Kidney tubule cell (primary cell): Measurements from ENCODE around the gene NSL1.
A peak's percentile ranks its signal among the peaks of the same experiment; 100 is the strongest.

Experiments
- DNase-seq: peaks from one replicate; pipeline ENCODE4 v3.0.0-alpha.2; 2018; ENCODE audit warnings: low spot score

The NSL1 gene, protein sequence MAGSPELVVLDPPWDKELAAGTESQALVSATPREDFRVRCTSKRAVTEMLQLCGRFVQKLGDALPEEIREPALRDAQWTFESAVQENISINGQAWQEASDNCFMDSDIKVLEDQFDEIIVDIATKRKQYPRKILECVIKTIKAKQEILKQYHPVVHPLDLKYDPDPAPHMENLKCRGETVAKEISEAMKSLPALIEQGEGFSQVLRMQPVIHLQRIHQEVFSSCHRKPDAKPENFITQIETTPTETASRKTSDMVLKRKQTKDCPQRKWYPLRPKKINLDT

DNA sequence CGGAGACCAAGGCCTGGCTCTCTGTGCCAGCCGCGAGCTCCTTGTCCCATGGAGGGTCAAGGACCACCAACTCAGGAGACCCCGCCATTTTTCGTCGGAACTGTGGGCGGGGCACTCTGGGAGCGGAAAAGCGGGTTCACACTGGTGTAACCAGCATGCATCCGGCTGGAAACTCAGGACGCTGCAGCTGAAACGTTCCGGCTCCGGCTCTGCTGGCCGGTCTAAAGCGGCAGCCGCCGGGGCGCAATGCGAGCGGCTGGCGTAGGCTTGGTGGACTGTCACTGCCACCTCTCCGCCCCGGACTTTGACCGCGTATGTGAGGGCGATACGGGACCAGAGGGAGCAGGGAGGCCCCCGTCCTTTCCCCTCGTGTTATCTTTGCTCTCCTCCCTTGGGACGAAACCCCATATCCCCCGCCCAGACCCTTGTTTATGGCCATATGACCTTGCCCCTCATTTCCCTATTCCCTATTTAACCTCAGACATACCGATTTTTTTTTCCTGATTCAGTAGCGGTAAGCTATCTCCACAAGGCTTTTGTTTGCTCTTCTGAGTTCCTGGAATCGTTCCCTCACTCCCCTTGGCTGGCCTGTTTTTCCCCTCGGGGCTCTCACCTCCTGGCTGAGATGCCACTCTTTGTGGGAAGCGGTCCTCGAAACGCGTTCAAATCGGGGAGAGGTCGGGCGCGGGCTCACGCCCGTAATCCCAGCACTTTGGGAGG lies at the start of gene NSL1, which contains the start of gene TATDN3:
Gene NSL1 (minus strand): TSS at position 102 of the 720 bp plus-strand sequence. CDS start 14 bp downstream, at position 88.
Gene TATDN3 (plus strand): TSS at position 219 of the 720 bp plus-strand sequence. CDS start 28 bp downstream, at position 247.
- peak; percentile 92 for DNase-seq

DNA sequence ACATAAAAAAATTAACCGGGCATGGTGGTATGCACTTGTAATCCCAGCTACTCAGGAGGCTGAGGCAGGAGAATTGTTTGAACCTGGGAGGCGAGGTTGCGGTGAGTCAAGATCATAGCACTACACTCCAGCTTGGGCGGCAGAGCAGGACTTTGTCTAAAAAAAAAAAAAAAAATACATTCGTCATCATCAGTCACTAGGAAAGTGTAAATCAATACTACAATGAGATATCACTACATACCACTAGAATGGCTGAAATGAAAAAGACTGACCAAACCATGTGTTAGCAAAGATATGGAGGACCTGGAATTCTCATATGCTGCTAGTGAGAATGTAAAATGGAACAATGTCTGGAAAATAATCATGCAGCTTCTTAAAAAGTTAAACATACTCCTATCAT lies 46.6 kb upstream of the NSL1 start:
- DNase-seq, result peak; percentile 20

DNA sequence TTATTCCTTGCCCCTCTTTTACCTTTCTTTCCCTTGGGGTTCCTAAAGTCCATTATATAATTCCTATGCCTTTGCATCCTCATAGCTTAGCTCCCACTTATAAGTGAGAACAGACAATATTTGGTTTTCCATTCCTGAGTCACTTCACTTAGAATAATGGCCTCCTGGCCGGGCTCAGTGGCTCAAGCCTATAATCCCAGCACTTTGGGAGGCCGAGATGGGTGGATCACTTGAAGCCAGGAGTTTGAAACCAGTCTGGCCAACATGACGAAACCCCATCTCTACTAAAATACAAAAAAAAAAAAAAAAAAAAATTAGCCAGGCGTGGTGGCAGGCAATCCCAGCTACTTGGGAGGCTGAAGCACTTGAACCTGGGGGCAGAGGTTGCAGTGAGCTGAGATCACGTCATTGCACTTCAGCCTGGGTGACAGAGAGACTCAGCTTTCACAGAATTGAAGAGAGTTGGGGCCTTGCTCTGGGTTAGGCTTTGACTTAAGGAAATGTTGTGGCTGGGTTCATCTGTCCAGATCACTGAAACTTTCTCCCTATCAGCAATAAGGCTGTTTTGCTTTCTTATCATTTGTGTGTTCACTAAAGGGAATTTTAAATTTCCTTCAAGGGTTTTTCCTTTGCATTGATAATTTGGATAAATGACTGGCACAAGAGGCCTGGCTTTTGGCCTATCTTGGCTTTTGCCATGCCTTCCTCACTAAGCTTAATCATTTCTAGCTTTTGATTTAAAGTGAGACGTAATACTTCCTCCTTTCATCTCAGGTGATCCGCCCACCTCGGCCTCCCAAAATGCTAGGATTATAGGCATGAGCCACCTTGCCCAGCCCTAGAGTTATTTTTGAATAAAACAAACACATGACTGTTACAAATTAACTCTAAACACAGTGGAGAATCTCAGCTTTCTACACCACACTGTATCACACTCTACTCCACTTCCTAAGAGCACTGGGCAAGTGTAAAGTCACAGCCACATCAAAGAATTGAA lies 41.9 kb upstream of the NSL1 start:
- DNase-seq, result peak; percentile 85

DNA sequence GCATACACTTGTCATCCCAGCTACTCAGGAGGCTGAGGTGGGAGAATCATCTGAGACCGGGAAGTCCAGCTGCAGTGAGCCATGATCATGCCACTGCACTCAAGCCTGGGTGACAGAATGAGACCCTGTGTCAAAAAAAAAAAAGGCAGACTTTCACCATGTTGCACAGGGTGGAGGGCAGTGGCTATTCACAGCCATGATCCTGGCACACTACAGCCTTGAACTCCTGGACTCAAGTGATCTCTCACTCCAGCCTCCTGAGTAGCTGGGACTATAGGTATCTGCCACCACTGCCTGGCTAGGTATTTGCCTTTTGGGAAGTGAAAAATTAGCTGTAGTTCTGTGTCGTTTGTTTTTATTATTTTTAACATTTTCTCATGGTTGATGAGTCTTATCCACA lies 36.8 kb upstream of the NSL1 start:
- no peak for DNase-seq

DNA sequence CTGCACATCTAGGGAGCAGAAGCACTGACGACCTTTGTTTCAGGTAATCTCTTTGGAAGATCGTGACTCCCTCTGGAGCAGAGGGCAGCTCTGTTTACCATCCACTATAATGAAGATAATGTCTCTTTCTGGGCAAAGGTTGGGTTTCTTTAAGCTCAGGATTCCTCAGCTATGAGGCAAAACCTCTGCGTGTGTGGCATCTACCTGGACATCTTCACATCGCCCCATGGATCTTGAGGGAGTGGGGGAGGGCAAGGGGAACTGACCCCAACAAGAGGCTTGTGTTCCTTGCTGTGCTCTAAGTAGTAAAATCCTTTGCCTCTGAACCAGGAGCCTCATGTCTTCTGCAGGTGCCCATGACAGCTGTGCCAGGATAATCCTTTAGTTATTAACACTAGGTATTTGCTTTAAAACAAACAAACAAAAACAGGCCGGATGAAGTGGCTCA lies 36.3 kb upstream of the NSL1 start:
- DNase-seq, result no peak

DNA sequence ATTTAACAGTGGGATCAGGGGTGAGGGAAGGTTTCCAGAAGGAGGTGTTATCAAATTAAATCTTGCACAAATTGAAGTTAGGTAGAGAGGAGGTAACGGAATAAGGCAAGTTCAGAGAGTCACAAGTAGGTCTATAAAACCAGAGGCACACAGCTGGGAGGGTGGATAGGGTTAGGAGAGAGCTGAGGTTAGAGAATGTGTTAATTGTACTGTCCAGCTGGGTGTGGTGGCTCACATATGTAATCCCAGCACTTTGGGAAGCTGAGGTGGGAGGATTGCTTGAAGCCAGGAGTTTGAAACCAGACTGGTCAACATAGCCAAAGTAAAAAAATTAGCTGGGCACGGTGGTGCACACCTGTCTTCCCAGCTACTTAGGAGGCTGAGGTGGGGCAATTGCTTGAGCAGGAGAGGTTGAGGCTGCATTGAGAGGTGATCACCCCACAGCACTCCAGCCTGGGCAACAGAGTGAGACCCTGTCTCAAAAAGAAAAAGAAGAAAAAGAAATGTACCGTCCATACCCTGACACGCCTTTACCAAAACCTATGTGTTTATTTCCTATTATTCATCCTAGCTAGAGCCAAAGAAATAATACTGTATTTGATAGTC lies 35.7 kb upstream of the NSL1 start:
- no peak for DNase-seq

DNA sequence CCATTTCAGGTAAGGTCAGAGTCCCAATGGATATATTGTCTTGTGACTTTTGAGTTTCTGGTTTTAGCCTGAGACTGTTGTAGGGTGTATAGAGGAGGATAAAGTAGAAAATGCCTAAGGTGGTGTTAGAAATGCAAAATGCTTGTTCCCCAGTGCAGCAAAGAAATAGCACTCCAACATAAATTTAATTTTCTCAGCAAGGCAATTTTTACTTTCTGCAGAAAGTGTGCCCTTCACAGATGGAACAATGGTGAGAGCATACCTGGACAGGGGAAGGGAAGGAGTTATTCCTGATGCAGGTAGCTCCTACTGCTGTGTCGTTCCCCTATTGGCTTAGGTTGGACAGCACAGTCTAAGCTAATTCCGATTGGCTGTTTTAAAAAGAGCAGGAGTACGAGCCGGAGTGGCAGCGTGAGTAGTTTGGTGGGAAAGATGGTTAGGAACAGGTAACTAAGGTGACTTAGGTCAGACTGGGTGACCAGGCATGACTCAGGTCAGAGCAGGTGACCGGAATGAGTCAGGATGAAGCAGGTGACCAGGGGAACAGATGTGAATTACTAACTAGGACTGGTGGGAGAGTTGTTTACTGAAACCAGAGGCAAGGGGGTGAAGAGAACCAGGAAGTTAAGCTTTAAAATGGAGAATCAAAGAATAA lies 34.3 kb upstream of the NSL1 start:
- DNase-seq, result peak; percentile 55

DNA sequence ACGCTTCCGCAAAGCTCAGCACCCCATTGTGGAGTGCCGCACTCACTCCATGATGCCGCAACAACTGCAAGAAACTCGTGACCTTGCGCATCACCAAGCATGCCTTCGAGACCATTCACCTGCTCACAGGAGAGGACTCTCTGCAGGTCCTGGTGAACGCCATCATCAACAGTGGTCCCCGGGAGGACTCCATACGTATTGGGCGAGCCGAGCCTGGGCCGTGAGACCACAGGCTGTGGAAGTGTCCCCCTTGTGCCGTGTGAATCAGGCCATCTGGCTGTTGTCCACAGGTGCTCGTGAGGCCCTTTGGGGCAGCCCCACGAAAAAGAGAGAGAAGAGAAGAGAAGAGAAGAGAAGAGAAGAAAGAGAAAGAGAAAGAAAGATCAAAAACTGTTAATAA lies 32.6 kb upstream of the NSL1 start:
- no peak for DNase-seq

DNA sequence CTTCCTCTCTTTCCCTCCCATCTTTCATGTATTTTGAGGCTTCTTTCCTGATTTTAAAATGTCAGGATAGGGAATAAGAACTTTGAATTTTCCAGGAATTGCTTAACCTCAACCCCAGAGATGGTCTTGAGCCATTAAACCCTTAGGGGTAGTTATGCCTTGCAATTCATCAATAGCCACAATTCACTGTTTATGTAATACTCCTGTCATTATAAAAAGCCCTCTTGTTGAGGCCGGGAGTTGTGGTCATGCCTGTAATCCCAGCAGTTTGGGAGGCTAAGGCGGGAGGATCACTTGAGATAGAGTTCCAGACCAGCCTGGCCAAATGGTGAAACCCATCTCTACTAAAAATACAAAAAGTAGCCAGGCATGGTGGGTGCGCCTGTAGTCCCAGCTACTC lies 31.4 kb upstream of the NSL1 start:
- no peak for DNase-seq

DNA sequence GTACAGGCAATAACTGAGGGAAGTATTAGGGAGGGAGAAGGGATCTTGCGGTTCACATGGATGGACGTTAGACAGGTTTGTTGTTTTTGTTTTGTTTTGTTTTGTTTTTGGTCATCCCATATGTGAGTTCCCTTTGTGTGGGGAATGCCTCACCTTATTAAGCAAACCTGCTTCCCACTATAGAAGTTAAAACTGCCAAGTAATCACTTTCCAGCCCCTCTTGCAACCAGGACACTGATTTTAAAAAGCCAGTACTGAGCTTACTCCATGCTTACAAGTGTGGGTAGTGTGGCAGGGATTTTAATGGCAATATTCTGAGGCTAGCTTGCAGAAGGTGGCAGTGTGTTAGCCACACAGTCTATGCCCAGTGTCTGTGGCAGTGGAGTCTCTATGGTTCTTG lies 29.4 kb upstream of the NSL1 start:
- no peak for DNase-seq

DNA sequence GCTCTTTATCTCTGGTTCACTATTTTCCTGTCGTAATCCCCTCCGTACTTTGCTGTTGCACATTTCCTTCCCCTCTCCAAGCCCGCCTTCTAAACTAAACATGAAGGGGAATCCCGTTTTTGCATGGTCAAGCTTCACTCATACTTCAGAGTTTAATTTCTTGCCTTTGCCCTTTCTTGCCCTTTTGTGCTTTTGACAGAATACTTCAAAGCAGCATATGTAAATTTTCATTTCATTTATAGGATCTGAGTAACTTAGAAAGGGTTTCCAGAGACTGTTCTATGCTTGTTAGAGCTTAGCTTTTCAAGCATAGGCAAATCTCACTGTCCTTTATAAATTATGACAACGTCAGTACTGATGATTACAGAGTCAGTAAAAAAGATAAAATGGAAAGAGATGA lies 28.1 kb upstream of the NSL1 start:
- no peak for DNase-seq

DNA sequence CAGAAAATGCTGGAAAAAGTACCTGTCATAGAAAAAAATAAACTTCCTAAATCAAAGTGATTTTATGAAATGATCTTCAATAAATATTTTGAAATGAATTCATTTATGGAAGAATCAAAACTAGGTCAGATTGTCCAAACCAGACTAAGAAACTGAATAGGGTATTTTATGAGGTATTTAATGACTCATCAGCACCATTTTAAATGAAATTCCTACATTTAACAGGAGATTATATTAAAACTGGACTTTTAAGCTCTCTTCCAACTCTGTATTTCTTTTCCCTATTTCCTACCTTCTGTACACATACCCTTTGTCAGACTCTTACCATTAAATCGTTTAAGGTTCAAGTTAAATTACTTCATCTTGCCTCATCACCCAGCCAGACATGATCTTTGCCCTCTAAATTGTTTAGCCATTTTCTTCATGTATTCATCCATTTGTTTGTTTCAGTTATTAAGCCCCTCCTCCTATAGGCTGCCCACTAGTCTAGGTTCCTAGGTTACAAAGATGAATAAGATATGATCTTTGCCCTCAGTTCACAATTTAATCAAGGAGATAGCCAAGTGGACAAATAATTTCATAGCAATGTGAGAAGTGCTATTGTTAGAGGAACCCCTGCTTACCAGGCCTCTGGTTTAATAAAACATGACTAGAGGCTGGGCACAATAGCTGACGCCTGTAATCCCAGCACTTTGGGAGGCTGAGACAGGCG lies 25.1 kb upstream of the NSL1 start:
- DNase-seq, result no peak

DNA sequence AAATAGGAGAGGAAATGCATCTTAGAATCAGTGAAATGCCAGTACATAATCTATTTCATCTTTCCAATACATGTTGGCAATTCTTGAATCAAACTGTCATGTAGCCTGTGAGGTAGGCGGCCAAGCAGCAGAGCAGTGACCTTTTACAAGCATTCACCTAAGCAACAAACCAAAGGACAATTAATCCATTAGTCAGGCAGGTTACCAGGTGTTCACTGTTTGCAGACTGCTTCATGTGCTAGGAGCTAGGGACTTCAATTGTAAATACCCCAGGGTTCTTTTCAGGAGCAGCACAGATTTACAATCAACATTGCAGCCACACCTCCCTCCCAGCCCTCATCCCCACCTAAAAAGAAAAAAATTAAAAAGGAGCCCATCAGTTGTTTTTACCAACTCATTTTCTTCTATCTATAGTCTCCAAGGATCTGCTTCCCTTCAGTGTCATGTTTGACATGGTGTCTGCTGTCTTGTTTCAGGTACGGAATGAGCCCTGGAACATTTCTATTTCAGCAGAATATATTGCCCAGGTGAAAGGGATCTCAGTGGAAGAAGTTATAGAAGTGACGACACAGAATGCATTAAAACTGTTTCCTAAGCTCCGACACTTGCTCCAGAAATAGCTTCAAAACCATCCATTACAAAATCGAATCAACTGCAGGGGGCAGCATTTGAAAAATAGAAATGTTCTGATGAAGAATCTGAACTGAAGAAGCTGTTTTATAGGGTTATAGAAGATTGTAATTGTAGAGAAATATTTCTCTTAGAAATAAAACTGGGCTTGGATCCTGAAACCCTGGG lies 23.2 kb upstream of the NSL1 start:
- peak; percentile 20 for DNase-seq

DNA sequence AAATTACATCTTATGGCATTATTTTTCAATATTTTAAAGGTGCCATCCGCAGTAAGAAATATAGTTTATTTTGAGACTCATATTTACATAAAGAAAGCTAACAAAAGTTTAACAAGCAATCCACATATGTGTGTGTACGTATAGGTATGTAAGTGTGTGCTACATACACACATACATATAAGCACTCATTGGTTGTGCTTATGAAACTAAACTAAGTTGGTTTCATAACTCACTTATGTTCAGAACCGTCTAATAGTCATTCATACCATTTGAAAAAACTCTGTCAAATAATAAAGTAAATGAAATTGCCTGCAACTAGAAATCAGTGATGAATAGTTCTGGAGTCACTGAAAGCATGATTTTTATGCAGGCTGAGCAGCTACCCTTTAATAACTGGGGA lies 14.2 kb upstream of the NSL1 start:
- DNase-seq, result no peak

DNA sequence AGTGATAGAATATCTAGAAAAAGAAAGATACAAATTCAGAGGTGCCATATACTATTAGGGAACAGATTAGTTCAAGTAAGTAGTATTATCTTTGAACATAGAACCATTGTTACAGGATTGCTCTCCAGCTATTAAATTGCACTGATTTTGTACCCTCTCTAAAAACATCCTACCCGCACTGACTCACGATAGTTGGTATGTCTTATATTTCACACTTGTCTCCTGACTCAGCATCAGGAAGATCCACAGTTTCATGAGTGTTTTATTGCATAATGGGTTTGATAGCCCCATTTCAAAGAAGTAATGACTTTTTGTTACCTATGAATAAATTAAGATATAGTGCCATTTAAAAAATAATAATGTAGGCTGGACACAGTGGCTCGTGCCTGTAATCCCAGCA lies 6.1 kb upstream of the NSL1 start:
- no peak for DNase-seq

DNA sequence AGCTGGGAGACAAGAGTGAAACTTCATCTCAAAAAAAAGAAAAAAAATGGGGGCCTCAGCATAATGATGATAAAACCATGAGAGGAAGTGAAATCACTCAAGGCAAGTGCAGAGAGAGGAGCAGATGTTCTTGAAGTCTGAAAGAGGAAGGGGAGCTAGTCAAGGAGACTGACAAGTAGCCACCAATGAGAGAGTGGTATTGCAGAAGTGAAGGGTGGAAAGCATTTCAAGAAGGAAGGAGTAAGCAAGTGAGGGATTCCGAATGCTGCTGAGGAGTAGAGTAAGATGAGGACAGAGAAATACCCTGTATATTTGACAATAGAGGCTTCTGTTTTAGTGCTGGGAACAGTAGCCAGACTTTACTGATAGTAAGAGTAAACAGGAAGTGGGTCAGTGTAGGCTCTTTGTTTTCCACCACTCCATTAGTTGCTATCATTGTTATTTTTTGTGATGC lies 3.0 kb upstream of the NSL1 start:
- DNase-seq, result no peak

DNA sequence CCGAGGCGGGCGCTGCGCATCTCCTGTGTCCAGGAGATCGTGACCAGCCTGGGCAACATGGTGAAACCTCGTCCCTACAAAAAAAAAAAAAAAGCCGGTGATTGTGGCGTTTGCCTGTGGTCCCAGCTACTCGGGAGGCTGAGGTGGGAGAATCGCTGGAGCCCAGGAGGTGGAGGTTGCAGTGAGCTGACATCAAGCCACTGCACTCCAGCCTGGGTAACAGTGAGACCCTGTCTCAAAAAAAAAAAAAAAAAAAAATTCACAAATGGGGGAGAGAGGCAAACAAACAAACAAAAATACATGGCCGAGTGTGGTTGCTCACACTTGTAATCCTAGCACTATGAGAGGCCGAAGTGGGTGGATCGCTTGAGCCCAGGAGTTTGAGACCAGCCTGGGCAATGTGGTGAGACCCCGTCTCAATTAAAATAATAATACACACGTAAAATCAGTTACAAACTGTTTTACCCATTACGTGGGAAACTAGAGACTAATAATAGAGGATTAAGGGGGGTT lies 875 bp upstream of the NSL1 start:
- no peak for DNase-seq

DNA sequence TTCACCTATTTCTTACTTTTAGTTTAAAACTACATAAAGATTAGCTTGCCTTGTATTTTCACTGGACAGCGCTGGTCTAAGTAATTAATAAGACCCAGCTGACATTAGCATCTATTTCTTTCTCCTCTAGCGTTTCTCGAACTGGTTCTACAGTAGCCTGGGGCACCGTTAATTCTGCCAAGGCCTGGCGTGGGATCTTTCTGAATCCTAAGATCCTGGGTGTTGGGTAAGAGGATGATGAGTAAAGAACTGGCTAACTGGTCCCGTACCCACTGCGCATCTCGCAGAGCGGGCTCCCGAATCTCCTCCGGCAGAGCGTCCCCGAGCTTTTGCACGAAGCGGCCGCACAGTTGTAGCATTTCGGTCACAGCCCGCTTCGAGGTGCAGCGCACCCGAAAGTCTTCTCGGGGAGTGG lies 309 bp downstream of the NSL1 start:
- no peak for DNase-seq

DNA sequence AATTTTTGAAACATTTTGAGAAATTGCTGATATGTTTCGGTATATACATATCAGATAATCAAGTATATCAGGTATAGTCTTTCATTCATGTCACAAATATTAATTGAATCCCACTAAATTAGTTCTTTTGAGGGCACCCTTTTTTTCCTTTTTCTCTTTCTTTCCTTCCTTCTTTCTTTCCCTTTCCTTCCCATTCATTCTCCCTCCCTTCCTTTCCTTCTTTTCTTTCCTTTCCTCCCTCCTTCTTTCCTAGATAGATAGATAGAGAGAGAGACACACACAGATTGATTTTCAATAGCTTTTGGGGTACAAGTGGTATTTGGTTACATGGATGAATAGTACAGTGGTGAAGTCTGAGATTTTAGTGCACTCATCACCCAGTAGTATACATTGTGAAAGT lies 5.7 kb downstream of the NSL1 start:
- DNase-seq, result no peak

DNA sequence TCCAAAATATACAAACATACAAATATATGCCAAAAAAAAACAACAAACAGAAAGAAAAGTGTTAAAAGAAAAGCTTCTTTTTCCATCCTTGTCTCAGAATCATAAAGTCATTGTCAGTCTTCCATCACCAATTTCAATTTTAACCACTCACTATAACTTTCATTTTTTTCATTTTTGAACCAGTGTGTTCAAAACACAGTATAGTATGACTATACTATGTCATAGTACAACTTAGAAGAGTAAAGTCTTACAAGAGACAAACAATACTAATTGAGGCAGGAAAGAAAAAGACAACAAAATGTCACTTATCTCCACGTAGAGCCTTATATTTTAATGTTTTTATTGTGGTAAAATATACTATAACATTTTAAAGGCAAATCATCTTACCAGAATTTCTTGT lies 7.6 kb downstream of the NSL1 start:
- no peak for DNase-seq
